Cardiac muscle cell (in vitro differentiated cells and primary cell): ENCODE results near the gene PARN. TPM values are rescaled to one million over a fixed set of nuclear protein-coding genes. Genes with fewer than 3 reads are reported as not detected.

Experiments used
- DNase-seq, 2 donors: peaks; one replicate each; pipeline versions ENCODE4 v3.0.0 to v3.0.0-alpha.2; 2010 to 2017; ENCODE audit warnings: low read depth in 1 of 2, low spot score in 1 of 2
- H3K27ac ChIP-seq: fragments of 200-600 bp; sonication (generic); 2 replicates; pipeline ENCODE4 v1.5.1; 2016
- H3K27me3 ChIP-seq: fragments of 200-600 bp; sonication (generic); 2 replicates; pipeline ENCODE4 v1.6.0; 2016; ENCODE audit warnings: control low read depth
- H3K36me3 ChIP-seq: fragments of 200-600 bp; sonication (generic); 2 replicates; pipeline ENCODE4 v1.5.1; 2016; ENCODE audit warnings: control low read depth
- H3K4me1 ChIP-seq: fragments of 200-600 bp; sonication (generic); 2 replicates; pipeline ENCODE4 v1.8.1; 2017; ENCODE audit warnings: low read depth, mild to moderate bottlenecking, mixed run types
- H3K4me3 ChIP-seq: fragments of 200-600 bp; sonication (generic); 2 replicates; pipeline ENCODE4 v1.5.1; 2016; ENCODE audit warnings: mild to moderate bottlenecking
- H3K9me3 ChIP-seq: fragments of 200-600 bp; sonication (generic); 2 replicates; pipeline ENCODE4 v1.5.1; 2017; ENCODE audit warnings: low read depth, mild to moderate bottlenecking, control low read depth
- CTCF ChIP-seq: IDR thresholded peaks from 2 replicates; pipeline ENCODE4 v1.5.1; 2012; ENCODE audit warnings: low read depth, mild to moderate bottlenecking, low read length
- polyA plus RNA-seq: library from polyadenylated mRNA; unstranded; fragments of >200 nt; fragmentation: Nextera tagmentation; extraction: Ambion mirVana; gene quantifications from 2 replicates; pipeline ENCODE4 v1.2.1, GENCODE V29; 2016
- total RNA-seq: library from RNA; depleted of rRNA; stranded (reverse); fragments of >200 nt; gene quantifications from 2 replicates; pipeline ENCODE4 v1.2.3, GENCODE V29; 2016

The PARN gene
- total and polyA plus RNA-seq, 2 experiments from 2014 or later, result 22.4 to 36.3 TPM

DNA sequence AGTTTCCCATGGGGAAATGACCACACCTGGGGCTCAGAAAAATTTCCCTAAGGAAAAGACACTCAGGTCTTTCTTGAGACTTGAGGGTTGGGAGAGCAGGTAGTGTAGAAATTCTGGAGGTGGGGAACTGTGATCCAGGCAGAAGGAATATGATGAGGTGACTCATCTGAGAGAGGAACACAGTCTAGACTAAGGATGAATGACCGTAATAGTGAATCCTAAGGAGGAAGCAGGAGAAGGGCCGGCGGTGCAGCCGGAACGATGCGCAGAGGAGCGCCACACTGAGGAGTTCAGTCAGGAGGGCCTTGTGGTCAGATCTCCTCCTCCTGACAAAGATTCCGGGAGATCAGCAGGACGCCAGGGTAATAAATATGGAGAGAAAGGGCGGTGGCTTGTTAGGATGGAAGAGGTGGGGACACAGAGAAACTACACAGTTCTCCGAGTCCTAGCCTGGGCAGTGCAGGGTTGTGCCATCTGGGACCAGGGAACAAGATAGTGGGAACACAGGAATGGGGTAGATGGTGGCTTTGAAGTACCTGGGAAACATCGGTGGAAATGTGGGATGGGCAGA, 135.6 kb downstream of the PARN start:
- Histone ChIP-seq H3K4me1 (peaks cover 21% of the 10 kb centered on the region), H3K9me3 (no peaks in the 10 kb centered on the region), H3K27me3 (no peaks in the 10 kb centered on the region), H3K27ac (no peak overlapping the region), H3K36me3 (no peaks in the 10 kb centered on the region), H3K4me3 (no peak overlapping the region)
- no peak for DNase-seq
- no peak for TF ChIP-seq CTCF

DNA sequence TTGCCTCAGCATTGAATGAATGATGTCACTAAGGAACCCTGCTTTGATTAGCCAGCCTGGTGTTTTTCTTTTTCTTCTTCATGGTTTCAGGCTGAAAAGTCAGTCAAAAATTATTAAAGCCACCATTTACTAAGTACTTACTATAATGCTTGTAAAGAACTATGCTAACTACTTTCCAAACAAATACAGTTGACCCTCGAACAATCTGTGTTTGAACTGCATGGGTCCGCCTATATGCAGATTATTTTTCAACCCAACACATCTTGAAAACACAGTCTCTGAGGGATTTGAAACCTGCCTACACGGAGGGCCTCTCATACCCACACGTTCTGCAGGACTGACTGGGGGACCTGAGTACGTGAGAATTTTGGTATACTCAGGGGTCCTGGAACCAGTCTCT, 136.3 kb downstream of the PARN start:
- TF ChIP-seq CTCF, result no peak
- no peaks in the 10 kb centered on the region for H3K36me3 ChIP-seq
- no peaks in the 10 kb centered on the region for H3K27me3 ChIP-seq
- DNase-seq, result no peak
- no peaks in the 10 kb centered on the region for H3K9me3 ChIP-seq
- H3K27ac ChIP-seq, result no peak overlapping the region
- peaks cover 22% of the 10 kb centered on the region for H3K4me1 ChIP-seq
- H3K4me3 ChIP-seq, result no peak overlapping the region

- H3K4me3 ChIP-seq, result no peak overlapping the region
- H3K9me3 ChIP-seq, result no peaks in the 10 kb centered on the region
- peaks cover 30% of the 10 kb centered on the region for H3K4me1 ChIP-seq
- no peak for TF ChIP-seq CTCF
- H3K36me3 ChIP-seq, result no peaks in the 10 kb centered on the region
- H3K27me3 ChIP-seq, result no peaks in the 10 kb centered on the region
- DNase-seq, result no peak
- no peak overlapping the region for H3K27ac ChIP-seq
Measured at GRCh38 chr16:14492614-14493013, 137.4 kb downstream of the PARN start.

DNA sequence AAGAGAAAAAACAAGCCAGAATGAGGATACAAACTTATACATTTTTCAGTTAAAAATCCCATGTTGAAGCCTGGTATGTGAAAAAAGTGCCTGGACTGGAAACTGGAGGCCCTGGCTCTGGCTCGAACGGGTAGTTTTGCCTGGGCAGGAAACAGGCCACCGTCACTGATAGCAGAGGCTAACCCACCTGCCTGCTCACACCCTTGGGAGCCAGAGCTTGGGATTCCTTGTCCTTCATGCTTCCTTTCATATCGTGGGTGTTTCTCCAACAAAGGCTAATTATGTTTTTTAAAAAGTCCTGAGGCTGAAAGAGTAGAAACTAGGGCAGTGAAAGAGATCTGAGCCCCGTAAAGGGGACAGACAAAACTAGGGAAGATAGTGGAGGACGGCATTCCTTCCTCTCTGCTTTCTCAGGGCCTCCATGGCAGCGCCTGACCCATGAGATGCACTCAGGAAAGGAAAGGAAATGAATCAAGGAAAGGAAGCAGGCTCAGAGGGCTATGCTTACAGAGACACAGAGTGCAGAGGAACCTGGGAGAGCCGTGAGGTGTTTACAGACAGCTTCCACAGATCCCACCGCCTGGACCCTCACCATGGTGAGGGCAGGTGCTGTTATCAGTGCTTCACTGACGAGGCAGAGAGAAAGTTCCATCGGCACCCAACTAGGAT, 138.1 kb downstream of the PARN start:
- H3K27ac ChIP-seq, result no peak overlapping the region
- H3K27me3 ChIP-seq, result no peaks in the 10 kb centered on the region
- TF ChIP-seq CTCF, result no peak
- DNase-seq, result no peak
- no peaks in the 10 kb centered on the region for H3K36me3 ChIP-seq
- peaks cover 35% of the 10 kb centered on the region for H3K4me1 ChIP-seq
- H3K9me3 ChIP-seq, result no peaks in the 10 kb centered on the region
- no peak overlapping the region for H3K4me3 ChIP-seq

DNA sequence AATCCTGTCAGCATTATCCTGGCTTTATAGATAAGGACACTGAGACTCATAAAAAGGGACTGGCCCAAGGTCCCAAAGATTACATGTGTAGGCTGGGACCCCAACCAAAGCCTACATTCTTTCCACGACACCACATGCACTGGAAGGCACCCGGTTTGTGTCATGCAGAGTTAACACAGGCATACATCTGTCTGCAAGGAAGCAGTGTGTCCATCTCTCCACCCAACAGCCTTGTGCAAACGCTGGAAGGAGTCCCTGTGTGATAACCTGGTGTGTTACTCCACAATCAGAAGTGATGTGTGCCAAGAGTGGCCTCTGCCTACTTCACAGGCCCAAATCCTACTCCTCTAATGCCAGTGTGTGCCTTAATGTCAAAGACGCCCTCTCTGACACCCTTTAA, 139.8 kb downstream of the PARN start:
- DNase-seq, result no peak
- H3K36me3 ChIP-seq, result no peaks in the 10 kb centered on the region
- no peak for TF ChIP-seq CTCF
- H3K4me3 ChIP-seq, result no peak overlapping the region
- no peaks in the 10 kb centered on the region for H3K9me3 ChIP-seq
- peaks cover 32% of the 10 kb centered on the region for H3K4me1 ChIP-seq
- H3K27me3 ChIP-seq, result no peaks in the 10 kb centered on the region
- H3K27ac ChIP-seq, result no peak overlapping the region
